ENCODE measurements around the gene USP24.

Gene USP24

GRCh38 chr1:55041613-55042012, 173.6 kb downstream of the USP24 start:
- TF ChIP-seq CTCF (IDR thresholded peaks at IDR 0.05; ENCODE audit: low read depth, low read length) = no peak
- DNase-seq (ENCODE audit: extremely low read depth, low read depth) = no peak

- TF ChIP-seq CTCF (IDR thresholded peaks at IDR 0.05; ENCODE audit: low read depth, low read length) = no peak
- DNase-seq (ENCODE audit: extremely low read depth, low read depth) = no peak
Measured at GRCh38 chr1:55040933-55041494, 174.2 kb downstream of the USP24 start.

- TF ChIP-seq CTCF (IDR thresholded peaks at IDR 0.05; ENCODE audit: low read depth, low read length) = no peak
- no peak for DNase-seq (ENCODE audit: extremely low read depth, low read depth)
Measured at GRCh38 chr1:55040083-55040932, 174.9 kb downstream of the USP24 start.

GRCh38 chr1:55039342-55040082, 175.7 kb downstream of the USP24 start, which contains the start of gene PCSK9:
Gene PCSK9 (plus strand): TSS chr1:55039548. CDS start chr1:55039838, 290 bp downstream.
- no peak for TF ChIP-seq CTCF (IDR thresholded peaks at IDR 0.05; ENCODE audit: low read depth, low read length)
- no peak for DNase-seq (ENCODE audit: extremely low read depth, low read depth)

- DNase-seq (ENCODE audit: extremely low read depth, low read depth) = no peak
- TF ChIP-seq CTCF (IDR thresholded peaks at IDR 0.05; ENCODE audit: low read depth, low read length) = no peak
Measured at GRCh38 chr1:55038974-55039341, 176.2 kb downstream of the USP24 start.

- DNase-seq (ENCODE audit: extremely low read depth, low read depth) = no peak
- no peak for TF ChIP-seq CTCF (IDR thresholded peaks at IDR 0.05; ENCODE audit: low read depth, low read length)
Measured at GRCh38 chr1:55038552-55038838, 176.7 kb downstream of the USP24 start.
